Smooth muscle cell of the brain vasculature (primary cell): ENCODE measurements around the gene CBFA2T3.

ENCODE experiments used
- DNase-seq: peaks from one replicate; pipeline ENCODE4 v3.0.0-alpha.2; 2012; ENCODE audit warnings: low read depth, low spot score

Gene CBFA2T3

GRCh38 chr16:88995746-88996535, 18.9 kb upstream of the CBFA2T3 start:
- DNase-seq, result no peak

GRCh38 chr16:88995194-88995593, 18.2 kb upstream of the CBFA2T3 start:
- no peak for DNase-seq

GRCh38 chr16:88994695-88995094, 17.7 kb upstream of the CBFA2T3 start:
- DNase-seq, result no peak

GRCh38 chr16:88993946-88994600, 17.1 kb upstream of the CBFA2T3 start:
- DNase-seq, result no peak

GRCh38 chr16:88993166-88993761, 16.3 kb upstream of the CBFA2T3 start:
- DNase-seq, result no peak

- no peak for DNase-seq
Observed at GRCh38 chr16:88992351-88993165, 15.6 kb upstream of the CBFA2T3 start.

GRCh38 chr16:88991813-88992350, 14.9 kb upstream of the CBFA2T3 start:
- no peak for DNase-seq

- no peak for DNase-seq
Observed at GRCh38 chr16:88989852-88990547, 13.0 kb upstream of the CBFA2T3 start.

- no peak for DNase-seq
Observed at GRCh38 chr16:88988980-88989811, 12.2 kb upstream of the CBFA2T3 start.

GRCh38 chr16:88985521-88985920, 8.5 kb upstream of the CBFA2T3 start:
- DNase-seq, result no peak

GRCh38 chr16:88983771-88984687, 7.0 kb upstream of the CBFA2T3 start:
- no peak for DNase-seq

GRCh38 chr16:88983165-88983564, 6.2 kb upstream of the CBFA2T3 start:
- no peak for DNase-seq

- DNase-seq, result no peak
Observed at GRCh38 chr16:88982286-88983084, 5.5 kb upstream of the CBFA2T3 start.

GRCh38 chr16:88979353-88980015, 2.5 kb upstream of the CBFA2T3 start:
- DNase-seq, result no peak

GRCh38 chr16:88978608-88979346, 1.8 kb upstream of the CBFA2T3 start:
- DNase-seq, result no peak

- no peak for DNase-seq
Observed at GRCh38 chr16:88977812-88978607, 1.0 kb upstream of the CBFA2T3 start.
